NCI-H82 treated with DMSO at 0.1 percent for 48 hours (cell line): ENCODE results near the gene TAS2R43.
"Not testable (repeated sequence)": the region's sequence is repeated elsewhere in the genome, so short reads cannot be mapped to it uniquely, and the experiment has no call there.

ENCODE experiments used
- DNase-seq: peaks from one replicate; lab custom pipeline; 2025; ENCODE audit not compliant: unreplicated experiment; lab: John Stamatoyannopoulos, UW

Gene TAS2R43

GRCh38 chr12:11062194-11062593, 29.9 kb downstream of the TAS2R43 start, which contains the start of gene TAS2R46:
TAS2R46 (minus strand) TSS chr12:11062294; CDS start chr12:11062294, 0 bp downstream.
- DNase-seq, result not testable (repeated sequence)

- DNase-seq, result no peak
Measured at GRCh38 chr12:11059784-11060183, 32.3 kb downstream of the TAS2R43 start.

GRCh38 chr12:11059041-11059440, 33.1 kb downstream of the TAS2R43 start:
- DNase-seq, result no peak

GRCh38 chr12:11055306-11055705, 36.8 kb downstream of the TAS2R43 start:
- DNase-seq, result no peak

- DNase-seq, result not testable (repeated sequence)
Measured at GRCh38 chr12:11049806-11050531, 42.1 kb downstream of the TAS2R43 start.

GRCh38 chr12:11041366-11041765, 50.7 kb downstream of the TAS2R43 start:
- DNase-seq, result not testable (repeated sequence)
